Endodermal cell (in vitro differentiated cells): ENCODE measurements around the gene SLC66A3. TPM values are rescaled to one million over a fixed set of nuclear protein-coding genes. Genes with fewer than 3 reads are reported as not detected.

Experiments
- DNase-seq: peaks from one replicate; pipeline ENCODE4 v3.0.0-alpha.2; 2017
- H3K27ac ChIP-seq: 2 replicates; pipeline ENCODE4 v1.5.1; 2013; ENCODE audit warnings: mild to moderate bottlenecking, low read depth, low read length, moderate library complexity
- H3K27me3 ChIP-seq: 2 replicates; pipeline ENCODE4 v1.6.1; 2013; ENCODE audit warnings: mild to moderate bottlenecking, low read length, moderate library complexity; ENCODE audit not compliant: insufficient read depth, control insufficient read depth, poor library complexity, severe bottlenecking
- H3K36me3 ChIP-seq: 2 replicates; pipeline ENCODE4 v1.7.0; 2013; ENCODE audit warnings: mild to moderate bottlenecking, low read length, moderate library complexity; ENCODE audit not compliant: control insufficient read depth, insufficient read depth
- H3K4me1 ChIP-seq: one replicate; pipeline ENCODE4 v1.7.0; 2013; ENCODE audit warnings: low read length; ENCODE audit not compliant: control insufficient read depth, insufficient read depth
- H3K4me3 ChIP-seq: 2 replicates; pipeline ENCODE4 v1.5.1; 2013; ENCODE audit warnings: mild to moderate bottlenecking, low read length, moderate library complexity
- H3K9ac ChIP-seq: 2 replicates; pipeline ENCODE4 v1.6.1; 2013; ENCODE audit warnings: mild to moderate bottlenecking, low read length, moderate library complexity; ENCODE audit not compliant: poor library complexity, severe bottlenecking; ENCODE audit errors: extremely low read depth
- H3K9me3 ChIP-seq: 2 replicates; pipeline ENCODE4 v1.6.1; 2013; ENCODE audit warnings: mild to moderate bottlenecking, low read length, moderate library complexity; ENCODE audit not compliant: control insufficient read depth
- H3K27ac Mint-ChIP-seq: 2 replicates; pipeline ENCODE4 v1.8.0; 2020; ENCODE audit warnings: mixed read lengths
- H3K27me3 Mint-ChIP-seq: 2 replicates; pipeline ENCODE4 v1.8.0; 2021; ENCODE audit warnings: mild to moderate bottlenecking, mixed read lengths; ENCODE audit not compliant: insufficient read depth
- H3K36me3 Mint-ChIP-seq: 2 replicates; pipeline ENCODE4 v1.8.0; 2020; ENCODE audit warnings: low read depth, mixed read lengths
- H3K4me1 Mint-ChIP-seq: 2 replicates; pipeline ENCODE4 v1.8.0; 2020; ENCODE audit warnings: mixed read lengths
- H3K4me3 Mint-ChIP-seq: 2 replicates; pipeline ENCODE4 v1.8.0; 2020; ENCODE audit warnings: mild to moderate bottlenecking, moderate library complexity, mixed read lengths
- H3K9me3 Mint-ChIP-seq: 2 replicates; pipeline ENCODE4 v1.8.0; 2020; ENCODE audit warnings: mild to moderate bottlenecking, mixed read lengths
- CTCF ChIP-seq: fragments of 200-600 bp; sonication (generic); conservative IDR thresholded peaks from 2 replicates; pipeline ENCODE4 v1.5.0; 2021; ENCODE audit warnings: antibody characterized with exemption, mild to moderate bottlenecking
- WGBS, 2 experiments: methylation state at CpG; one replicate each; pipeline versions ENCODE4 v1.1.5 to v1.1.7; 2013; ENCODE audit warnings: missing lambda C conversion rate in 2 of 2, mixed read lengths in 1 of 2; ENCODE audit not compliant: insufficient coverage in 1 of 2, insufficient read length in 1 of 2; 5-methylcytosine and 5-hydroxymethylcytosine counted together
- total RNA-seq, 2 donors: library from RNA; stranded (reverse); fragmentation: NEBNext Ultra II Directional in 1 of 2; extraction: Animal tissue kit (Norgen Biotek cat#: 25700) in 1 of 2; gene quantifications; 2 replicates in 1 of 2; 3 replicates in 1 of 2; pipeline ENCODE4 v1.2.1, GENCODE V29; 2021

SLC66A3 gene
- total RNA-seq, 2 donors from 2014 or later: 14.4 to 17.5 TPM

GRCh38 chr2:11213090-11213638 lies 57.9 kb downstream of the SLC66A3 start:
- H3K27me3 ChIP-seq: no peaks in the 10 kb centered on the region
- no peaks in the 10 kb centered on the region for H3K4me1 ChIP-seq
- H3K4me1 Mint-ChIP-seq: no peaks in the 10 kb centered on the region
- 94 to 97% methylated on average over 5 of the region's 5 CpGs for WGBS, 2 experiments
- no peak overlapping the region for H3K4me3 ChIP-seq
- H3K9me3 Mint-ChIP-seq: no peaks in the 10 kb centered on the region
- peaks cover 65% of the 10 kb centered on the region for H3K36me3 Mint-ChIP-seq
- TF ChIP-seq CTCF: no peak
- no peak overlapping the region for H3K4me3 Mint-ChIP-seq
- peaks cover 75% of the 10 kb centered on the region for H3K36me3 ChIP-seq
- no peaks in the 10 kb centered on the region for H3K27me3 Mint-ChIP-seq
- H3K9ac ChIP-seq: no peak overlapping the region
- DNase-seq: no peak
- H3K9me3 ChIP-seq: no peaks in the 10 kb centered on the region
- no peak overlapping the region for H3K27ac Mint-ChIP-seq
- no peak overlapping the region for H3K27ac ChIP-seq

GRCh38 chr2:11213975-11214374 lies 58.7 kb downstream of the SLC66A3 start:
- no peaks in the 10 kb centered on the region for H3K9me3 Mint-ChIP-seq
- no peaks in the 10 kb centered on the region for H3K27me3 Mint-ChIP-seq
- TF ChIP-seq CTCF: no peak
- 100% methylated on average over 1 of the region's 1 CpG; no CpG with 5 or more reads in 1 of the 2 experiments for WGBS, 2 experiments
- Histone ChIP-seq H3K4me3 (no peak overlapping the region), H3K36me3 (peaks cover 83% of the 10 kb centered on the region), H3K9ac (no peak overlapping the region), H3K27me3 (no peaks in the 10 kb centered on the region), H3K27ac (no peak overlapping the region), H3K4me1 (no peaks in the 10 kb centered on the region), H3K9me3 (no peaks in the 10 kb centered on the region)
- peaks cover 69% of the 10 kb centered on the region for H3K36me3 Mint-ChIP-seq
- no peak overlapping the region for H3K27ac Mint-ChIP-seq
- H3K4me1 Mint-ChIP-seq: no peaks in the 10 kb centered on the region
- no peak for DNase-seq
- H3K4me3 Mint-ChIP-seq: no peak overlapping the region

- Mint-ChIP-seq H3K36me3 (peaks cover 74% of the 10 kb centered on the region), H3K4me3 (no peak overlapping the region)
- 90 to 96% methylated on average over 2 to 4 of the region's 4 CpGs for WGBS, 2 experiments
Observed at GRCh38 chr2:11214770-11215169, 59.5 kb downstream of the SLC66A3 start.

More at GRCh38 chr2:11214770-11215169, 59.5 kb downstream of the SLC66A3 start:
- no peak overlapping the region for H3K27ac ChIP-seq
- Mint-ChIP-seq H3K4me1 (no peaks in the 10 kb centered on the region), H3K9me3 (peaks cover 2% of the 10 kb centered on the region), H3K27ac (no peak overlapping the region), H3K27me3 (no peaks in the 10 kb centered on the region)
- no peak overlapping the region for H3K4me3 ChIP-seq
- no peaks in the 10 kb centered on the region for H3K9me3 ChIP-seq
- peaks cover 87% of the 10 kb centered on the region for H3K36me3 ChIP-seq
- no peaks in the 10 kb centered on the region for H3K4me1 ChIP-seq
- no peak overlapping the region for H3K9ac ChIP-seq
- no peaks in the 10 kb centered on the region for H3K27me3 ChIP-seq
- no peak for TF ChIP-seq CTCF
- no peak for DNase-seq
